Measurements from ENCODE around the gene SLF2.
A peak's percentile ranks its signal among the peaks of the same experiment; 100 is the strongest.

SLF2 gene

GRCh38 chr10:100988166-100988565, 75.4 kb downstream of the SLF2 start:
- Histone ChIP-seq H3K36me3 (ENCODE audit: control insufficient read depth, insufficient read depth, low read length) (peaks cover 16% of the 10 kb centered on the region), H3K4me3 (replicated peaks; ENCODE audit: low read depth, low read length) (peak overlapping the region; percentile 98), H3K27me3 (replicated peaks; ENCODE audit: control insufficient read depth, insufficient read depth, low read length) (no peaks in the 10 kb centered on the region)
- no peak for DNase-seq (ENCODE audit: extremely low read depth, insufficient read length)
- TF ChIP-seq, protein P1, sequence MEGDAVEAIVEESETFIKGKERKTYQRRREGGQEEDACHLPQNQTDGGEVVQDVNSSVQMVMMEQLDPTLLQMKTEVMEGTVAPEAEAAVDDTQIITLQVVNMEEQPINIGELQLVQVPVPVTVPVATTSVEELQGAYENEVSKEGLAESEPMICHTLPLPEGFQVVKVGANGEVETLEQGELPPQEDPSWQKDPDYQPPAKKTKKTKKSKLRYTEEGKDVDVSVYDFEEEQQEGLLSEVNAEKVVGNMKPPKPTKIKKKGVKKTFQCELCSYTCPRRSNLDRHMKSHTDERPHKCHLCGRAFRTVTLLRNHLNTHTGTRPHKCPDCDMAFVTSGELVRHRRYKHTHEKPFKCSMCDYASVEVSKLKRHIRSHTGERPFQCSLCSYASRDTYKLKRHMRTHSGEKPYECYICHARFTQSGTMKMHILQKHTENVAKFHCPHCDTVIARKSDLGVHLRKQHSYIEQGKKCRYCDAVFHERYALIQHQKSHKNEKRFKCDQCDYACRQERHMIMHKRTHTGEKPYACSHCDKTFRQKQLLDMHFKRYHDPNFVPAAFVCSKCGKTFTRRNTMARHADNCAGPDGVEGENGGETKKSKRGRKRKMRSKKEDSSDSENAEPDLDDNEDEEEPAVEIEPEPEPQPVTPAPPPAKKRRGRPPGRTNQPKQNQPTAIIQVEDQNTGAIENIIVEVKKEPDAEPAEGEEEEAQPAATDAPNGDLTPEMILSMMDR (IDR thresholded peaks at IDR 0.05; ENCODE audit: insufficient read depth, low read length, poor library complexity, severe bottlenecking), result no peak

GRCh38 chr10:100989088-100989487, 76.3 kb downstream of the SLF2 start:
- no peak overlapping the region for H3K4me3 ChIP-seq (replicated peaks; ENCODE audit: low read depth, low read length)
- H3K27me3 ChIP-seq (replicated peaks; ENCODE audit: control insufficient read depth, insufficient read depth, low read length), result no peaks in the 10 kb centered on the region
- TF ChIP-seq, protein P1 (IDR thresholded peaks at IDR 0.05; ENCODE audit: insufficient read depth, low read length, poor library complexity, severe bottlenecking), result no peak
- H3K36me3 ChIP-seq (ENCODE audit: control insufficient read depth, insufficient read depth, low read length), result peaks cover 15% of the 10 kb centered on the region
- no peak for DNase-seq (ENCODE audit: extremely low read depth, insufficient read length)

DNA sequence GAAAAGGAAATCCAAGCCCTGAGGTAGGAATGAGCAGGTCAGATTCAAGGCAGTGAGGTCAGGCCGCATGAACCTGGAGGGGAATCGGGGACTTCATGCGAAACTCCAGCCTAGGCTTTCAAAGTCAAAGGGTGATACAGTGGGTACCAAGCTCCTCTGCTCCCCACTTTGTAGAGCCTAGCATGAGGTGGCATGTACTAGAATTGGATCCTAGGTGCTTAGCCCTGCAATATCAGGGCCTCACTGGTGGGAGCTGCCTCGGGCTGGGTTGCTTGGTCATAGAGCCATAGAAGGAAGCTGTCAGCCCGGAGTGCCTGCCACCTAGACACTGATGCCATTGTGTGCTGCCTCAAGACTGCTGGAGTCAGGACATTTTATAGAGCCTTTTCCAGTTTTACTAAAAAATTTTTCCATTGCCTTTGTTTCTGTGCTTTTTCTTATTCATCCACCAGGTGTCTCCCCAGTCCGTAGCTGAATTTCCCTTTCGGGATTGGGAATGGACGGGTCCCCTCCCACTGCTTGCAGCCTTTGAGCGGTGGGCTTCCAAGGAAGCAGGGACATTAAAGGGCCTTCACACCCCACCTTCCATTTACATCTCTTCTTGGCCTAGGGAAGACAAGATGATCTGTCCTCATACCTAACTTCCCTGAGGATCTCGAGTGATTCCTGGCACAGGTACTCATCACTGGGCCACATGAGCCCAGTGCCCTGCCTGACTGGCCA, 81.4 kb downstream of the SLF2 start:
- Histone ChIP-seq H3K4me3 (replicated peaks; ENCODE audit: low read depth, low read length) (no peak overlapping the region), H3K27me3 (replicated peaks; ENCODE audit: control insufficient read depth, insufficient read depth, low read length) (no peaks in the 10 kb centered on the region), H3K36me3 (ENCODE audit: control insufficient read depth, insufficient read depth, low read length) (peaks cover 15% of the 10 kb centered on the region)
- DNase-seq (ENCODE audit: extremely low read depth, insufficient read length), result no peak
- TF ChIP-seq, protein P1 (IDR thresholded peaks at IDR 0.05; ENCODE audit: insufficient read depth, low read length, poor library complexity, severe bottlenecking), result peak; percentile 30

DNA sequence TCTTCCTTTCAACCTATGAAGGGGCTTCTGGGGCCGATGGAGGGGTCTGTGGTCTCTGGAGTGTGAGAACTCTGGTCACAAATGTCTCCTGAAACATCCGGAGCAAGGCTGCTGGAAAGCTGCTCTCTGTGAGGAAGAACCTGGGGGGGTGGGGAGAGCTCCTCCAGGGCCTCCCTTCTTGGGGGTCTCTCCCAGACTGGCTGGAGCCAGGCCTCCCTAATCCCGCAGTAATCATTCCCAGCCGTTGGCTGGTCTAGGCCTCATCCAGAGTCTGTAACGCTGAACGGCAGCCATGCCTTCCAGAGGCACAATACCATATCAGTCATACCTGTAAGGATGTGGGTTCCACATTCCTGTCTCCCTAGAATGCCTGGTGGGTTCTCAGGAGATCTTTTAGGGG, 82.4 kb downstream of the SLF2 start:
- DNase-seq (ENCODE audit: extremely low read depth, insufficient read length), result no peak
- Histone ChIP-seq H3K4me3 (replicated peaks; ENCODE audit: low read depth, low read length) (no peak overlapping the region), H3K27me3 (replicated peaks; ENCODE audit: control insufficient read depth, insufficient read depth, low read length) (no peaks in the 10 kb centered on the region), H3K36me3 (ENCODE audit: control insufficient read depth, insufficient read depth, low read length) (peaks cover 12% of the 10 kb centered on the region)
- TF ChIP-seq, protein P1 (IDR thresholded peaks at IDR 0.05; ENCODE audit: insufficient read depth, low read length, poor library complexity, severe bottlenecking), result no peak

- peak overlapping the region; percentile 92 for H3K4me3 ChIP-seq (replicated peaks; ENCODE audit: low read depth, low read length)
- TF ChIP-seq, protein P1 (IDR thresholded peaks at IDR 0.05; ENCODE audit: insufficient read depth, low read length, poor library complexity, severe bottlenecking), result no peak
- peaks cover 3% of the 10 kb centered on the region; the same call in 1 of the 2 replicates for H3K36me3 ChIP-seq (ENCODE audit: control insufficient read depth, insufficient read depth, low read length)
- DNase-seq (ENCODE audit: extremely low read depth, insufficient read length), result no peak
- H3K27me3 ChIP-seq (replicated peaks; ENCODE audit: control insufficient read depth, insufficient read depth, low read length), result no peaks in the 10 kb centered on the region
Measured at GRCh38 chr10:100996678-100997359, 84.1 kb downstream of the SLF2 start.

All from GM06990 (cell line).